Measurements from ENCODE around the gene MYO16. TPM values are rescaled to one million over a fixed set of nuclear protein-coding genes. Genes with fewer than 3 reads are reported as not detected.
A peak's percentile ranks its signal among the peaks of the same experiment; 100 is the strongest.

MYO16 gene
- total and polyA plus RNA-seq, 2 of the 4 experiments (the other 2 are of a cell fraction) = under 0.01 to 0.03 TPM

DNA sequence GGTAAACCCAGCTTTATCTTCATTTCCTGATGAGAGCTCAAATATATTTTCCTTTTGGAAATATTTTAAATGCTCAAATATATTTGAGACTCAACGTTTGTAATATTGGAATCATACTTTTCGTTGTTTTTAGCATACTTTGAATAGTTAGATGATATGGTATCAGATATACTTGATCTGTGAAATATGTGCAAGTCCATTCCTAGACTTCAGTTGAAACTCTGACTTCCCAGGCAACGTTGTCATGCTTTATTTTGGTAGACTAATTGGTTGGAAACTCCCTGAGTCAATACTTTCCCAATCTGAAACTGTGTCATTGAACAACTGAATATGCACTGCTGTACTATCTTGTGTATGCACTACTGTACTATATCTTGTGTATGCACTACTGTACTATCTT is 378.5 kb downstream of the MYO16 start:
- H3K27ac ChIP-seq (ENCODE audit: insufficient read depth, low read length) = no peak overlapping the region
- H3K4me2 ChIP-seq (ENCODE audit: low read depth, low read length) = no peak overlapping the region
- H3K18ac ChIP-seq (ENCODE audit: low read depth, low read length) = no peak overlapping the region
- H3K23ac ChIP-seq (ENCODE audit: low read depth, low read length) = no peak overlapping the region
- no peak overlapping the region for H2BK15ac ChIP-seq (ENCODE audit: low read depth, low read length)
- no peak overlapping the region for H3K4ac ChIP-seq (ENCODE audit: low read depth, low read length)
- no peak overlapping the region for H2AK5ac ChIP-seq (ENCODE audit: low read depth, low read length)
- no peaks in the 10 kb centered on the region for H3K9me3 ChIP-seq (ENCODE audit: control insufficient read depth, insufficient read depth, low read length)
- H4K8ac ChIP-seq (ENCODE audit: low read depth in 2 of 2, low read length in 2 of 2) = no peak overlapping the region
- POLR2A ChIA-PET (ENCODE audit: unreplicated experiment) = no interaction called here
- ATAC-seq (ENCODE audit: low read depth) = no peak; the same call in 1 of the 2 replicates
- H2AFZ ChIP-seq (replicated peaks; ENCODE audit: low read length, poor library complexity) = no peak overlapping the region
- H4K91ac ChIP-seq (ENCODE audit: insufficient read depth, low read depth, low read length) = no peak overlapping the region
- no peaks in the 10 kb centered on the region for H3K9me1 ChIP-seq (ENCODE audit: insufficient read depth, low read length)
- no peak overlapping the region for H3K56ac ChIP-seq (ENCODE audit: extremely low read depth, insufficient read depth, low read length)
- dilution Hi-C loops (cut with HindIII; ENCODE audit: low sequenced_read_pairs, unreplicated experiment) = no loop called here
- no peak overlapping the region for H3K14ac ChIP-seq (replicated peaks; ENCODE audit: low read depth, low read length)
- H4K5ac ChIP-seq (ENCODE audit: low read depth, low read length) = no peak overlapping the region
- H3K79me1 ChIP-seq (ENCODE audit: low read depth in 1 of 2, low read length in 2 of 2) = no peaks in the 10 kb centered on the region
- H3K36me3 ChIP-seq (ENCODE audit: control insufficient read depth, insufficient read depth, low read length) = no peaks in the 10 kb centered on the region
- H3K9ac ChIP-seq (ENCODE audit: low read depth, low read length) = no peak overlapping the region
- BruUV-seq (replicated peaks) = no TSS peak
- TF ChIP-seq SMC3 (IDR thresholded peaks at IDR 0.05; ENCODE audit: low read depth, low read length) = no peak
- TF ChIP-seq NFE2L2 (IDR thresholded peaks at IDR 0.05; ENCODE audit: low read depth, low read length) = no peak
- TF ChIP-seq, protein P1, sequence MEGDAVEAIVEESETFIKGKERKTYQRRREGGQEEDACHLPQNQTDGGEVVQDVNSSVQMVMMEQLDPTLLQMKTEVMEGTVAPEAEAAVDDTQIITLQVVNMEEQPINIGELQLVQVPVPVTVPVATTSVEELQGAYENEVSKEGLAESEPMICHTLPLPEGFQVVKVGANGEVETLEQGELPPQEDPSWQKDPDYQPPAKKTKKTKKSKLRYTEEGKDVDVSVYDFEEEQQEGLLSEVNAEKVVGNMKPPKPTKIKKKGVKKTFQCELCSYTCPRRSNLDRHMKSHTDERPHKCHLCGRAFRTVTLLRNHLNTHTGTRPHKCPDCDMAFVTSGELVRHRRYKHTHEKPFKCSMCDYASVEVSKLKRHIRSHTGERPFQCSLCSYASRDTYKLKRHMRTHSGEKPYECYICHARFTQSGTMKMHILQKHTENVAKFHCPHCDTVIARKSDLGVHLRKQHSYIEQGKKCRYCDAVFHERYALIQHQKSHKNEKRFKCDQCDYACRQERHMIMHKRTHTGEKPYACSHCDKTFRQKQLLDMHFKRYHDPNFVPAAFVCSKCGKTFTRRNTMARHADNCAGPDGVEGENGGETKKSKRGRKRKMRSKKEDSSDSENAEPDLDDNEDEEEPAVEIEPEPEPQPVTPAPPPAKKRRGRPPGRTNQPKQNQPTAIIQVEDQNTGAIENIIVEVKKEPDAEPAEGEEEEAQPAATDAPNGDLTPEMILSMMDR (conservative IDR thresholded peaks at IDR 0.05; ENCODE audit: low read depth, low read length) = no peak
- TF ChIP-seq, protein P2, sequence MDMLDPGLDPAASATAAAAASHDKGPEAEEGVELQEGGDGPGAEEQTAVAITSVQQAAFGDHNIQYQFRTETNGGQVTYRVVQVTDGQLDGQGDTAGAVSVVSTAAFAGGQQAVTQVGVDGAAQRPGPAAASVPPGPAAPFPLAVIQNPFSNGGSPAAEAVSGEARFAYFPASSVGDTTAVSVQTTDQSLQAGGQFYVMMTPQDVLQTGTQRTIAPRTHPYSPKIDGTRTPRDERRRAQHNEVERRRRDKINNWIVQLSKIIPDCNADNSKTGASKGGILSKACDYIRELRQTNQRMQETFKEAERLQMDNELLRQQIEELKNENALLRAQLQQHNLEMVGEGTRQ (IDR thresholded peaks at IDR 0.05; ENCODE audit: low read depth, low read length) = no peak
- TF ChIP-seq MXI1 (IDR thresholded peaks at IDR 0.05; ENCODE audit: borderline replicate concordance, low read depth, low read length) = no peak
- no peak for TF ChIP-seq POLR2A (IDR thresholded peaks at IDR 0.05; ENCODE audit: low read depth, low read length)
- TF ChIP-seq, protein P3, sequence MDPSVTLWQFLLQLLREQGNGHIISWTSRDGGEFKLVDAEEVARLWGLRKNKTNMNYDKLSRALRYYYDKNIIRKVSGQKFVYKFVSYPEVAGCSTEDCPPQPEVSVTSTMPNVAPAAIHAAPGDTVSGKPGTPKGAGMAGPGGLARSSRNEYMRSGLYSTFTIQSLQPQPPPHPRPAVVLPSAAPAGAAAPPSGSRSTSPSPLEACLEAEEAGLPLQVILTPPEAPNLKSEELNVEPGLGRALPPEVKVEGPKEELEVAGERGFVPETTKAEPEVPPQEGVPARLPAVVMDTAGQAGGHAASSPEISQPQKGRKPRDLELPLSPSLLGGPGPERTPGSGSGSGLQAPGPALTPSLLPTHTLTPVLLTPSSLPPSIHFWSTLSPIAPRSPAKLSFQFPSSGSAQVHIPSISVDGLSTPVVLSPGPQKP (IDR thresholded peaks at IDR 0.05; ENCODE audit: borderline replicate concordance, low read depth, low read length) = no peak
- no peak for TF ChIP-seq RCOR1 (IDR thresholded peaks at IDR 0.05; ENCODE audit: insufficient replicate concordance, low read length)
- TF ChIP-seq CHD1 (IDR thresholded peaks at IDR 0.05; ENCODE audit: low read depth, low read length) = no peak
- no peak overlapping the region for H3K4me3 ChIP-seq (ENCODE audit: insufficient read depth, low read depth, low read length)
- H3K4me1 ChIP-seq (ENCODE audit: control insufficient read depth, insufficient read depth, low read length) = peaks cover 3% of the 10 kb centered on the region; the same call in 1 of the 2 replicates
- CTCF ChIA-PET = no interaction called here
- in situ Hi-C loops (cut with MboI; ENCODE audit: low sequenced_read_pairs) = no loop called here
- peaks cover 4% of the 10 kb centered on the region; the same call in 1 of the 2 replicates for H3K27me3 ChIP-seq (ENCODE audit: control insufficient read depth, insufficient read depth, low read length)
- H2AK9ac ChIP-seq (replicated peaks; ENCODE audit: low read depth, low read length, poor library complexity) = no peak overlapping the region
- intact Hi-C loops (cut with micrococcal nuclease) = no loop called here
- DNase-seq = peak; percentile 29
- no peak overlapping the region for H2BK5ac ChIP-seq (ENCODE audit: low read depth, low read length, poor library complexity, severe bottlenecking)
- no CpG with 5 or more reads among the region's 3 CpGs for WGBS, 2 experiments (ENCODE audit: extremely low coverage in 2 of 2, insufficient read length in 1 of 2)
- H2BK120ac ChIP-seq (ENCODE audit: low read depth, low read length) = no peak overlapping the region
- no peaks in the 10 kb centered on the region for H4K20me1 ChIP-seq (ENCODE audit: insufficient read depth, low read length)
- H2BK20ac ChIP-seq (ENCODE audit: low read depth, low read length) = no peak overlapping the region
